GM04504 (cell line): ENCODE measurements around the gene DOC2A.

Source experiments
- DNase-seq: peaks from one replicate; pipeline ENCODE4 v3.0.0-alpha.2; 2012; ENCODE audit warnings: low read depth

DOC2A gene

GRCh38 chr16:29989111-29989858 is 21.5 kb downstream of the DOC2A start:
- DNase-seq: no peak

GRCh38 chr16:29988346-29989075 is 22.3 kb downstream of the DOC2A start:
- no peak for DNase-seq

GRCh38 chr16:29987371-29988085 is 23.3 kb downstream of the DOC2A start:
- DNase-seq: no peak

GRCh38 chr16:29986931-29987330 is 23.9 kb downstream of the DOC2A start:
- no peak for DNase-seq

- DNase-seq: no peak
Observed at GRCh38 chr16:29986231-29986630, 24.6 kb downstream of the DOC2A start.

- DNase-seq: no peak
Observed at GRCh38 chr16:29985271-29985811, 25.5 kb downstream of the DOC2A start.

GRCh38 chr16:29984764-29985147 is 26.1 kb downstream of the DOC2A start:
- DNase-seq: no peak

- DNase-seq: no peak
Observed at GRCh38 chr16:29984137-29984763, 26.6 kb downstream of the DOC2A start.

- DNase-seq: peak; percentile 28
Observed at GRCh38 chr16:29983420-29984136, 27.2 kb downstream of the DOC2A start.

- no peak for DNase-seq
Observed at GRCh38 chr16:29982560-29983419, 28.0 kb downstream of the DOC2A start.

- DNase-seq: no peak
Observed at GRCh38 chr16:29978564-29979270, 32.1 kb downstream of the DOC2A start.

- DNase-seq: no peak
Observed at GRCh38 chr16:29978081-29978480, 32.7 kb downstream of the DOC2A start.

GRCh38 chr16:29977063-29977825 is 33.6 kb downstream of the DOC2A start:
- DNase-seq: no peak

- DNase-seq: no peak
Observed at GRCh38 chr16:29975811-29976511, 34.9 kb downstream of the DOC2A start.

- DNase-seq: no peak
Observed at GRCh38 chr16:29975134-29975538, 35.7 kb downstream of the DOC2A start.

GRCh38 chr16:29974291-29975133 is 36.3 kb downstream of the DOC2A start:
- no peak for DNase-seq
